Mucosa of descending colon (tissue), 3 donors: ENCODE data around the gene GLT1D1. TPM values are rescaled to one million over a fixed set of nuclear protein-coding genes. Genes with fewer than 3 reads are reported as not detected.

Source experiments
- ATAC-seq: fragments of 200-7000 bp; cut with Tn5 transposase; one replicate; pipeline ENCODE4 v1.9.1; 2020; ENCODE audit warnings: mild to moderate bottlenecking, moderate library complexity
- DNase-seq, 3 donors: peaks; one replicate each; pipeline ENCODE4 v3.0.0-alpha.2; 2020
- H3K36me3 ChIP-seq: fragments of 200-600 bp; one replicate; pipeline ENCODE4 v1.8.0; 2021; ENCODE audit warnings: low read depth, mild to moderate bottlenecking
- H3K4me1 ChIP-seq: fragments of 200-600 bp; one replicate; pipeline ENCODE4 v1.8.0; 2021; ENCODE audit warnings: low read depth, mild to moderate bottlenecking
- H3K4me3 ChIP-seq: fragments of 200-600 bp; one replicate; pipeline ENCODE4 v1.8.0; 2021; ENCODE audit warnings: mild to moderate bottlenecking
- H3K9me3 ChIP-seq: fragments of 200-600 bp; one replicate; pipeline ENCODE4 v1.8.0; 2021; ENCODE audit warnings: mild to moderate bottlenecking
- CTCF ChIP-seq: fragments of 200-600 bp; IDR thresholded peaks from one replicate; pipeline ENCODE4 v1.8.0; 2022; ENCODE audit warnings: antibody characterized with exemption, mild to moderate bottlenecking
- intact Hi-C, 2 donors: fragments of 100-400 bp; cut with DNase I in 1 of 2; cut with micrococcal nuclease in 1 of 2; formaldehyde crosslinking; loops; one replicate each; pipeline versions ENCODE4 v1.11.0 to v1.11.1; 2022; cut with DNase I, micrococcal nuclease
- total RNA-seq, 3 donors: library from RNA; stranded (reverse); fragmentation: NEBNext Ultra II Directional in 2 of 3; extraction: Animal tissue kit (Norgen Biotek cat#: 25700) in 2 of 3; gene quantifications; one replicate each; pipeline versions ENCODE4 v1.2.1 to v1.2.4, GENCODE V29; 2021 to 2023
- donor health status: DM: no; HTN: no; CAD: no; lungs with moderate emphysema.
- donor health status: DM: no; HTN: no; CAD: no.
- donor health status: DM: no; HTN: yes; CAD: no.

Gene GLT1D1
- total RNA-seq, 3 donors from 2014 or later = 0.65 to 0.73 TPM; not detected in 1

- ATAC-seq (no peak), DNase-seq (no peak)
- intact Hi-C loops = no loop called here
- no peaks in the 10 kb centered on the region for H3K36me3 ChIP-seq
- no peak overlapping the region for H3K4me3 ChIP-seq
- no peak for TF ChIP-seq CTCF
- H3K4me1 ChIP-seq = no peaks in the 10 kb centered on the region
- H3K9me3 ChIP-seq = no peaks in the 10 kb centered on the region
Measured at GRCh38 chr12:128981971-128982533, 128.8 kb downstream of the GLT1D1 start.

GRCh38 chr12:128982933-128983332 is 129.7 kb downstream of the GLT1D1 start:
- Histone ChIP-seq H3K4me1 (no peaks in the 10 kb centered on the region), H3K36me3 (no peaks in the 10 kb centered on the region), H3K4me3 (no peak overlapping the region), H3K9me3 (no peaks in the 10 kb centered on the region)
- intact Hi-C loops = no loop called here
- no peak for DNase-seq
- no peak for ATAC-seq
- TF ChIP-seq CTCF = no peak

GRCh38 chr12:128983371-128983770 is 130.1 kb downstream of the GLT1D1 start:
- intact Hi-C loops = no loop called here
- H3K4me3 ChIP-seq = no peak overlapping the region
- no peaks in the 10 kb centered on the region for H3K9me3 ChIP-seq
- no peak for ATAC-seq
- H3K4me1 ChIP-seq = no peaks in the 10 kb centered on the region
- no peaks in the 10 kb centered on the region for H3K36me3 ChIP-seq
- no peak for TF ChIP-seq CTCF
- no peak for DNase-seq

- ATAC-seq (no peak), DNase-seq (no peak)
- H3K9me3 ChIP-seq = no peaks in the 10 kb centered on the region
- H3K4me1 ChIP-seq = no peaks in the 10 kb centered on the region
- TF ChIP-seq CTCF = no peak
- intact Hi-C loops = no loop called here
- H3K36me3 ChIP-seq = no peaks in the 10 kb centered on the region
- H3K4me3 ChIP-seq = no peak overlapping the region
Measured at GRCh38 chr12:128986957-128987356, 133.7 kb downstream of the GLT1D1 start.

- no peak for TF ChIP-seq CTCF
- H3K36me3 ChIP-seq = no peaks in the 10 kb centered on the region
- no peaks in the 10 kb centered on the region for H3K9me3 ChIP-seq
Measured at GRCh38 chr12:128989287-128989686, 136.0 kb downstream of the GLT1D1 start.

GRCh38 chr12:128991716-128992115 is 138.4 kb downstream of the GLT1D1 start:
- Histone ChIP-seq H3K4me1 (no peaks in the 10 kb centered on the region), H3K9me3 (no peaks in the 10 kb centered on the region), H3K4me3 (no peak overlapping the region), H3K36me3 (no peaks in the 10 kb centered on the region)
- no peak for ATAC-seq
- intact Hi-C loops = no loop called here
- no peak for TF ChIP-seq CTCF
- no peak for DNase-seq

More at GRCh38 chr12:128989287-128989686, 136.0 kb downstream of the GLT1D1 start:
- DNase-seq = no peak
- ATAC-seq = no peak
- intact Hi-C loops = no loop called here
- Histone ChIP-seq H3K4me3 (no peak overlapping the region), H3K4me1 (no peaks in the 10 kb centered on the region)
